Effector memory CD8-positive, alpha-beta T cell (primary cell): ENCODE results near the gene ZNF697.

ENCODE experiments used
- ATAC-seq: fragments of 150-1000 bp; cut with Tn5 transposase; replicated peaks from 2 replicates; pipeline ENCODE4 v1.10.0; 2021; ENCODE audit warnings: mild to moderate bottlenecking, moderate library complexity
- DNase-seq, 3 experiments: peaks; one replicate each; pipeline ENCODE4 v3.0.0; 2021
- H3K27ac Mint-ChIP-seq, 2 donors: one replicate each; pipeline ENCODE4 v1.8.0; 2022; ENCODE audit warnings: mild to moderate bottlenecking in 2 of 2, mixed read lengths in 2 of 2, moderate library complexity in 2 of 2
- H3K27me3 Mint-ChIP-seq, 2 donors: one replicate each; pipeline ENCODE4 v1.8.0; 2022; ENCODE audit warnings: mixed read lengths in 2 of 2
- H3K36me3 Mint-ChIP-seq: one replicate; pipeline ENCODE4 v1.8.0; 2022; ENCODE audit warnings: mild to moderate bottlenecking, moderate library complexity, mixed read lengths; ENCODE audit not compliant: insufficient read depth
- H3K4me1 Mint-ChIP-seq, 2 donors: one replicate each; pipeline ENCODE4 v1.8.0; 2022; ENCODE audit warnings: low read depth in 2 of 2, mixed read lengths in 2 of 2
- H3K4me3 Mint-ChIP-seq, 2 donors: one replicate each; pipeline ENCODE4 v1.8.0; 2022; ENCODE audit warnings: mild to moderate bottlenecking in 2 of 2, mixed read lengths in 2 of 2, moderate library complexity in 2 of 2
- H3K9me3 Mint-ChIP-seq, 2 donors: one replicate each; pipeline ENCODE4 v1.8.0; 2022; ENCODE audit warnings: mixed read lengths in 2 of 2

Gene ZNF697

GRCh38 chr1:119634016-119634415 lies 14.1 kb downstream of the ZNF697 start:
- Mint-ChIP-seq H3K36me3 (no peaks in the 10 kb centered on the region), H3K4me1 (no peaks in the 10 kb centered on the region), H3K27me3 (peaks cover 28 to 47% of the 10 kb centered on the region in 2 donors), H3K4me3 (no peak overlapping the region), H3K27ac (no peak overlapping the region), H3K9me3 (no peaks in the 10 kb centered on the region)
- DNase-seq (no peak), ATAC-seq (no peak)

- no peaks in the 10 kb centered on the region for H3K4me1 Mint-ChIP-seq
- ATAC-seq: no peak
- peaks cover 29 to 50% of the 10 kb centered on the region in 2 donors for H3K27me3 Mint-ChIP-seq
- no peaks in the 10 kb centered on the region for H3K9me3 Mint-ChIP-seq
- H3K27ac Mint-ChIP-seq: no peak overlapping the region
- H3K36me3 Mint-ChIP-seq: no peaks in the 10 kb centered on the region
- no peak overlapping the region for H3K4me3 Mint-ChIP-seq
- no peak for DNase-seq
These were observed 14.5 kb downstream of the ZNF697 start for GRCh38 chr1:119633575-119633974.

- no peaks in the 10 kb centered on the region for H3K4me1 Mint-ChIP-seq
- DNase-seq: no peak
- H3K4me3 Mint-ChIP-seq: no peak overlapping the region
- no peaks in the 10 kb centered on the region for H3K9me3 Mint-ChIP-seq
- H3K27me3 Mint-ChIP-seq: peaks cover 37 to 57% of the 10 kb centered on the region in 2 donors
- no peak for ATAC-seq
- no peaks in the 10 kb centered on the region for H3K36me3 Mint-ChIP-seq
- H3K27ac Mint-ChIP-seq: no peak overlapping the region
These were observed 15.2 kb downstream of the ZNF697 start for GRCh38 chr1:119632841-119633240.

DNA sequence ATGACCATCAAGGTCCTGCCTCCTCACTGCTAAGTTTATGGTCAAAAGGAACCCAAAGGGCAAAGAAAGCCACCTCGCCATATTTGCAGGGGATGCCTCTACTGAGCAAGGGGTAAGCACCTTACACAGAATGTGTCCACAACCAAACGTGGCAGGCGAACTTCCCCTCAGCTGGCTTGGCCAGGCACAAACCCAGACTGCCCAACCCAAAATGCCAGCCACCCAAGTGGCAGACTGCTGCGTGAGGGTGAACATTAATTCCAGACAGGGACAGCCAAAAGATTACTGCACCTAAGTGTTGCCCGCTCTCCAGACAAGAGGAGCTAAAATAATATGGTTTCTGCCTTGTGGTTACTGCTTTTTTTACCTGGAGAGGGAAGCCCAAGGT lies 16.0 kb downstream of the ZNF697 start:
- ATAC-seq (no peak), DNase-seq (no peak)
- peaks cover 37 to 59% of the 10 kb centered on the region in 2 donors for H3K27me3 Mint-ChIP-seq
- no peaks in the 10 kb centered on the region for H3K36me3 Mint-ChIP-seq
- no peaks in the 10 kb centered on the region for H3K9me3 Mint-ChIP-seq
- H3K27ac Mint-ChIP-seq: no peak overlapping the region
- no peak overlapping the region for H3K4me3 Mint-ChIP-seq
- no peaks in the 10 kb centered on the region for H3K4me1 Mint-ChIP-seq

DNA sequence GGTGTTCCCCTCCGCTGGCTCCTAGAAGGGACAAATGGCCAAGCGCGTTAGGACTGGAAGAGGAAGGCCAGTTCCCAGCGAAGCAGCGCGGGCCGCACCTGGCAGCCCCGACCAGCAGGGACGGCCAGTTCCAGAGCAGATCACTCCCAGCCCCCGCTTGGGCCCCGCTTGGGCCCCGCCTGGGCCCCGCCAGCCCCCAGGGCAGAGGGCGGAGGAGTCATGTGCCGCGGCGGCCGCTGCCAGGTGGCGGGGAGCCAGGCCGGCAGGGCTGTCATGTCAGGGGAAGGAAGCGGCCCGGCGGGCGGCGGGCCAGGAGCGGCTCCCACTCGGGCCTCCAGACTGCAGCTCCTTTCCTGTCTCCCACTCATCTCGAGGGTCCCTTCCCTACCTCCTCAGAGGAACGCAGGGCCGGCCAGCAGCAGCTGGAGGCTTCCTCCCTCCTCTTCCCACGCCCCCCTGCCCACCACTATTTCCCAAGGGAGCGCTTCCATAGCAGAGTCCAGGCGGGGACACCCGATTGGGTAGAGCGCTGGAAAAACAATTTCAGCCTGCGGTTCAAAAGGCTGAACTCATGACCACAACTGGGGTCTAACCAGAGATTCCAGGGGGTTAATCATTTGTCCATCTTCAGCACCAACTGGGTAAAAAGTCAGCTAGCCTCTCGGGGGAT lies 16.5 kb downstream of the ZNF697 start:
- DNase-seq (no peak), ATAC-seq (no peak)
- Mint-ChIP-seq H3K4me1 (no peaks in the 10 kb centered on the region), H3K36me3 (no peaks in the 10 kb centered on the region), H3K4me3 (no peak overlapping the region), H3K27ac (no peak overlapping the region), H3K27me3 (peaks cover 37 to 59% of the 10 kb centered on the region in 2 donors), H3K9me3 (no peaks in the 10 kb centered on the region)

GRCh38 chr1:119631086-119631432 lies 17.0 kb downstream of the ZNF697 start:
- no peak overlapping the region for H3K4me3 Mint-ChIP-seq
- DNase-seq (no peak), ATAC-seq (no peak)
- H3K4me1 Mint-ChIP-seq: no peaks in the 10 kb centered on the region
- no peak overlapping the region for H3K27ac Mint-ChIP-seq
- H3K27me3 Mint-ChIP-seq: peaks cover 41 to 63% of the 10 kb centered on the region in 2 donors
- H3K9me3 Mint-ChIP-seq: no peaks in the 10 kb centered on the region
- no peaks in the 10 kb centered on the region for H3K36me3 Mint-ChIP-seq

- Mint-ChIP-seq H3K4me3 (no peak overlapping the region), H3K36me3 (no peaks in the 10 kb centered on the region), H3K27me3 (peaks cover 33 to 44% of the 10 kb centered on the region in 2 donors), H3K9me3 (no peaks in the 10 kb centered on the region), H3K27ac (no peak overlapping the region), H3K4me1 (no peaks in the 10 kb centered on the region)
- ATAC-seq: no peak
- DNase-seq: no peak
These were observed 21.2 kb downstream of the ZNF697 start for GRCh38 chr1:119626841-119627240.

- H3K27me3 Mint-ChIP-seq: peaks cover 30 to 36% of the 10 kb centered on the region in 2 donors
- no peaks in the 10 kb centered on the region for H3K4me1 Mint-ChIP-seq
- no peak overlapping the region for H3K4me3 Mint-ChIP-seq
- H3K9me3 Mint-ChIP-seq: no peaks in the 10 kb centered on the region
- ATAC-seq (no peak), DNase-seq (no peak)
- H3K36me3 Mint-ChIP-seq: no peaks in the 10 kb centered on the region
- no peak overlapping the region for H3K27ac Mint-ChIP-seq
These were observed 22.0 kb downstream of the ZNF697 start for GRCh38 chr1:119626011-119626545.

DNA sequence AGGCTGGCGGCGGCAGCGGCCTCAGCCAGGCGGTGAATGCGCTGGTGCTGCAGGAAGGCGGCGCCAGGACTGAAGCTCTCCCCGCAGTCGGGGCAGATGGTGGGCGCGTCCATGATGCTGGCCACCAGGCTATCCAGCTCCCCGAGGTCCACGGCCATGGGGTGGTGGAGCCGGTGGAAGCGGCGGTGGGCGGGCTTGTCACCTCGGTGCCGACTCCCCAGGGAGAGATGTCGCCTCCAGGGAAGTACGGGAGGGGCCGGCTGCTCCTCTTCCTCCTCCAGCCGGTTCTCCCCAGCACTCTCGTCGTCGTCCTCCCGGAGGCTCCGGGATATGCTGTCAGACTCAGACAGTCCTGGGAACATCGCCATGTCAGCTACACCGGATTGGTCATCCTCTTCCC lies 24.4 kb downstream of the ZNF697 start:
- Mint-ChIP-seq H3K27ac (no peak overlapping the region), H3K9me3 (no peaks in the 10 kb centered on the region), H3K36me3 (no peaks in the 10 kb centered on the region), H3K4me1 (no peaks in the 10 kb centered on the region), H3K27me3 (peaks cover 16 to 20% of the 10 kb centered on the region in 2 donors), H3K4me3 (no peak overlapping the region)
- DNase-seq: no peak
- no peak for ATAC-seq

DNA sequence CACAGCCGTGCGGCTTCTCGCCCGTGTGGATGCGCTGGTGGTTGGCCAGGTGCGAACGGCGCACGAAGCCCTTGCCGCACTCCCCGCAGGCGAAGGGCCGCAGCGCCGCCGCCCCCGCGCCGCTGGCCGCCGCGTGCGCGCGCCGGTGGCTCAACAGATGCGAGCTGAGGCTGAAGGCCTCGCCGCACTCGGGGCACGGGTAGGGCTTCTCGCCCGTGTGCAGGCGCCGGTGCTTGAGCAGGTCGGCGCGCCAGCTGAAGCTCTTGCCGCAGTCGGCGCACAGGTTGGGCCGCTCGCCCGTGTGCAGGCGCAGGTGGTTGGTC lies 24.9 kb downstream of the ZNF697 start:
- Mint-ChIP-seq H3K4me3 (no peak overlapping the region), H3K9me3 (no peaks in the 10 kb centered on the region), H3K27me3 (peaks cover 11 to 15% of the 10 kb centered on the region in 2 donors), H3K36me3 (no peaks in the 10 kb centered on the region), H3K4me1 (no peaks in the 10 kb centered on the region), H3K27ac (no peak overlapping the region)
- DNase-seq: no peak
- ATAC-seq: no peak

DNA sequence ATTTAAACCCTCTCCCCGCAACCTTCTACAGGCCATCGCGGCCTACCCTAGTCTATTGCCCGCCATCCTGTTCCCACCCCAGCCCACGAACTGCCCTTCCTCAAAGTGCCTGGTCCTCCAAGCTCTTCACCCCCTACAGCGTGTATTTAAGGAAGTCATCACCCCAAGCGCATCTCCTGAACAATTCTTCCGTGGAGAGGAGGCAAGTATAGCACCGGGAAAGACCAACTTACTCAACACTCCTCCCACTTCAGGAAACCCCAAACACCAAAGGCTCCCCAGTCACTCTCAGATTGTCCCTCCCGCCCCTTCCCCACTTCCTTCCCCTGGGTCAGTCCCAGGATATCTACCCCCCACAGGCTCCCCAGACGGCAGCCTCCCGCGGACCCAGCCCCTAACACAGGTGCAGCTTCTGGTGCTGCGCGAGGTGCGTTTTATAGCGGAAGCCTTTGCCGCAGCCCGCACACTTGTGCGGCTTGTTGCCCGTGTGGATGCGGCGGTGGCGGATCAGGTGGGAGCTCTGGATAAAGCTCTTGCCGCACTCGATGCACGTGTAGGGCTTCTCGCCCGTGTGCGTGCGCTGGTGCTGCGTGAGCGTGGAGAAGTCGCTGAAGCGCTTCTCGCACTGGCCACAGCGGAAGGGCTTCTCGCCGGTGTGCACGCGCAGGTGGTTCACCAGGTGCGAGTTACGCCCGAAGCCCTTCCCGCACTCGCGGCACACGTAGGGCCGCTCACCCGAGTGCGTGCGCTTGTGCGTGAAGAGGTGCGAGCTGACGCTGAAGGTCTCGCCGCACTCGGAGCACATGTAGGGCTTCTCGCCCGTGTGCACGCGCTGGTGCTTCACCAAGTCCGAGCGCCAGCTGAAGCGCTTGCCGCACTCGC lies 25.5 kb downstream of the ZNF697 start:
- no peaks in the 10 kb centered on the region for H3K36me3 Mint-ChIP-seq
- no peaks in the 10 kb centered on the region for H3K9me3 Mint-ChIP-seq
- ATAC-seq (no peak), DNase-seq (no peak)
- no peak overlapping the region for H3K4me3 Mint-ChIP-seq
- H3K27ac Mint-ChIP-seq: no peak overlapping the region
- peaks cover 7 to 16% of the 10 kb centered on the region in 2 donors for H3K27me3 Mint-ChIP-seq
- H3K4me1 Mint-ChIP-seq: no peaks in the 10 kb centered on the region

- no peak overlapping the region for H3K4me3 Mint-ChIP-seq
- no peak for DNase-seq
- peaks cover 7 to 25% of the 10 kb centered on the region in 2 donors for H3K27me3 Mint-ChIP-seq
- no peak overlapping the region for H3K27ac Mint-ChIP-seq
- no peak for ATAC-seq
- H3K36me3 Mint-ChIP-seq: no peaks in the 10 kb centered on the region
- no peaks in the 10 kb centered on the region for H3K9me3 Mint-ChIP-seq
- H3K4me1 Mint-ChIP-seq: no peaks in the 10 kb centered on the region
These were observed 26.4 kb downstream of the ZNF697 start for GRCh38 chr1:119621705-119622104.

GRCh38 chr1:119617751-119618691 lies 30.0 kb downstream of the ZNF697 start:
- H3K27ac Mint-ChIP-seq: no peak overlapping the region
- H3K4me3 Mint-ChIP-seq: no peak overlapping the region
- H3K36me3 Mint-ChIP-seq: no peaks in the 10 kb centered on the region
- ATAC-seq (no peak), DNase-seq (no peak)
- H3K27me3 Mint-ChIP-seq: peaks cover 0 to 16% of the 10 kb centered on the region in 2 donors
- H3K4me1 Mint-ChIP-seq: no peaks in the 10 kb centered on the region
- no peaks in the 10 kb centered on the region for H3K9me3 Mint-ChIP-seq
